SK-N-SH treated with all-trans-retinoic acid at 6 μM for 48 hours (cell line): ENCODE measurements around the gene CYP2E1.

Experiments
- BACH2 ChIP-seq: fragments of 250-450 bp; sonication (Bioruptor Pico); IDR thresholded peaks from 2 replicates; pipeline ENCODE4 v1.9.0; 2021; ENCODE audit warnings: mild to moderate bottlenecking, borderline replicate concordance
- ESRRG ChIP-seq: fragments of 250-450 bp; sonication (Bioruptor Pico); IDR thresholded peaks from 2 replicates; pipeline ENCODE4 v1.6.1; 2021; ENCODE audit warnings: mild to moderate bottlenecking
- OSR1 ChIP-seq: fragments of 250-450 bp; sonication (Bioruptor Pico); IDR thresholded peaks from 2 replicates; pipeline ENCODE4 v1.8.0; 2022; ENCODE audit warnings: moderate library complexity, mild to moderate bottlenecking, inconsistent platforms
- TCF4 ChIP-seq: fragments of 250-450 bp; sonication (Bioruptor Pico); IDR thresholded peaks from 2 replicates; pipeline ENCODE4 v1.8.0; 2021; ENCODE audit warnings: mild to moderate bottlenecking, moderate library complexity, borderline replicate concordance
- TF ChIP-seq, protein P1 (sequence below): fragments of 250-450 bp; sonication (Bioruptor Pico); IDR thresholded peaks from 2 replicates; pipeline ENCODE4 v1.5.1; 2020; ENCODE audit warnings: low read depth, mild to moderate bottlenecking, moderate library complexity

DNA sequence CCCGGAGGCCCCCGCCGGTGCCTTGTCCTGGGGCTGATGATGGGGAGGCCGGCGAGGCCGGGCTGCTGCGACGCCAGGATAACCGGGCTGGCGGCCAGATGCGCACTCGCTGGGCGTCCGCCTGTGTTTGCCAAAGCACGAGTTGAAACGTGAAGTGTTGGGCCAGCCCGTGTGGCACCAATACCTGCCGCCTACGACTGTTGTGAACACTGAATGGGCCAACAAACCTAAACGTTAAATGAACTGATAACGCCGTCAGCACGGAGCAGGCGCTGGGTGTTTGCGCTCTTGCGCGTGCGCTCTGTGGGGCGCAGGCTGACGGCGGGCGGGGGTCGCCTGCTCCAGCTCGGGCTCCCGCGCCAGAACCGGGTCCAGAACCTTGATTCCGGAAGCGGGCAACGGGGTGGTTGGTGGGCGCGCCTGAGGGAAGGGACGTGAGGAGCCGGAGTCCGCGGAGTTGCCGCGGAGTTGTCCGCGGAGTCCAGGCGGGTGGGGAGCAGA is 658 bp downstream of the CYP2E1 start:
- TF ChIP-seq ESRRG (no peak), OSR1 (no peak), BACH2 (CRISPR knock-in tag) (no peak), TCF4 (CRISPR knock-in tag) (no peak)
- TF ChIP-seq, protein P1, sequence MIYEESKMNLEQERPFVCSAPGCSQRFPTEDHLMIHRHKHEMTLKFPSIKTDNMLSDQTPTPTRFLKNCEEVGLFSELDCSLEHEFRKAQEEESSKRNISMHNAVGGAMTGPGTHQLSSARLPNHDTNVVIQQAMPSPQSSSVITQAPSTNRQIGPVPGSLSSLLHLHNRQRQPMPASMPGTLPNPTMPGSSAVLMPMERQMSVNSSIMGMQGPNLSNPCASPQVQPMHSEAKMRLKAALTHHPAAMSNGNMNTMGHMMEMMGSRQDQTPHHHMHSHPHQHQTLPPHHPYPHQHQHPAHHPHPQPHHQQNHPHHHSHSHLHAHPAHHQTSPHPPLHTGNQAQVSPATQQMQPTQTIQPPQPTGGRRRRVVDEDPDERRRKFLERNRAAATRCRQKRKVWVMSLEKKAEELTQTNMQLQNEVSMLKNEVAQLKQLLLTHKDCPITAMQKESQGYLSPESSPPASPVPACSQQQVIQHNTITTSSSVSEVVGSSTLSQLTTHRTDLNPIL (CRISPR knock-in tag): no peak
